Adipose tissue (tissue), 3 donors: Measurements from ENCODE around the gene ULBP2. TPM values are rescaled to one million over a fixed set of nuclear protein-coding genes. Genes with fewer than 3 reads are reported as not detected.

Experiments
- H3K27ac ChIP-seq: one replicate; pipeline ENCODE4 v1.5.1; 2013; ENCODE audit warnings: low read depth, low read length
- WGBS, 3 donors: extraction: QIAGEN DNeasy Blood & Tissue Kit; methylation state at CpG; one replicate each; pipeline ENCODE4 v1.1.7; 2013; 5-methylcytosine and 5-hydroxymethylcytosine counted together
- polyA plus RNA-seq, 3 donors: library from polyadenylated mRNA; stranded (reverse); fragments of 200-250 nt; gene quantifications; one replicate each; pipeline ENCODE4 v1.2.3, GENCODE V29; 2013
- donor health status: healthy with polysubstance abuse.
- donor health status: Bipolar disorder and iron deficiency.
- donor health status: healthy.

The ULBP2 gene
- 1 to 10 TPM in 1 of 3 donors, under 1 TPM in 1, not detected in 1; 0.36 to 1.6 TPM for polyA plus RNA-seq

GRCh38 chr6:149941583-149942460, at the start of gene ULBP2:
ULBP2 (plus strand) TSS chr6:149942014; CDS start chr6:149942073, 59 bp downstream.
- no peak within 1 kb of the TSS for H3K27ac ChIP-seq
- 1 to 2% (median 1%) methylated on average over 61 to 62 of the region's 62 CpGs for WGBS, 3 donors

GRCh38 chr6:149895048-149895590, 46.7 kb upstream of the ULBP2 start:
- 32 to 43% (median 35%) methylated on average over 7 of the region's 7 CpGs for WGBS, 3 donors
- no peak overlapping the region for H3K27ac ChIP-seq

GRCh38 chr6:149895833-149896271, 46.0 kb upstream of the ULBP2 start:
- WGBS, 3 donors, result 28 to 66% (median 39%) methylated on average over 5 of the region's 5 CpGs
- no peak overlapping the region for H3K27ac ChIP-seq

GRCh38 chr6:149896491-149896890, 45.3 kb upstream of the ULBP2 start:
- 78 to 93% (median 88%) methylated on average over 3 of the region's 3 CpGs for WGBS, 3 donors
- H3K27ac ChIP-seq, result no peak overlapping the region

GRCh38 chr6:149897015-149897697, 44.7 kb upstream of the ULBP2 start:
- WGBS, 3 donors, result 41 to 72% (median 49%) methylated on average over 13 of the region's 13 CpGs
- no peak overlapping the region for H3K27ac ChIP-seq

- H3K27ac ChIP-seq, result no peak within 1 kb of the TSS
- WGBS, 3 donors, result 76 to 83% (median 77%) methylated on average over 17 of the region's 17 CpGs
These were observed 43.7 kb upstream of the ULBP2 start, which contains the start of gene RAET1E for GRCh38 chr6:149897855-149898744. RAET1E (minus strand) TSS chr6:149898113; CDS start chr6:149890901, 7,212 bp downstream.

- WGBS, 3 donors, result 91 to 96% (median 95%) methylated on average over 9 of the region's 9 CpGs
- no peak overlapping the region for H3K27ac ChIP-seq
These were observed 42.8 kb upstream of the ULBP2 start for GRCh38 chr6:149898966-149899365.

- H3K27ac ChIP-seq, result no peak overlapping the region
- 89 to 91% (median 90%) methylated on average over 6 of the region's 6 CpGs for WGBS, 3 donors
These were observed 42.3 kb upstream of the ULBP2 start for GRCh38 chr6:149899486-149899885.

- no peak overlapping the region for H3K27ac ChIP-seq
- WGBS, 3 donors, result 87 to 89% (median 89%) methylated on average over 7 of the region's 7 CpGs
These were observed 41.7 kb upstream of the ULBP2 start for GRCh38 chr6:149899926-149900619.

- H3K27ac ChIP-seq, result no peak overlapping the region
- 85 to 88% (median 87%) methylated on average over 11 of the region's 11 CpGs for WGBS, 3 donors
These were observed 41.0 kb upstream of the ULBP2 start for GRCh38 chr6:149900620-149901443.

GRCh38 chr6:149901444-149902140, 40.2 kb upstream of the ULBP2 start:
- WGBS, 3 donors, result 83 to 87% (median 86%) methylated on average over 6 of the region's 6 CpGs
- no peak overlapping the region for H3K27ac ChIP-seq

GRCh38 chr6:149903938-149904611, 37.7 kb upstream of the ULBP2 start:
- no peak overlapping the region for H3K27ac ChIP-seq
- 70 to 80% (median 76%) methylated on average over 5 of the region's 5 CpGs for WGBS, 3 donors

- H3K27ac ChIP-seq, result no peak overlapping the region
- WGBS, 3 donors, result 78 to 88% (median 87%) methylated on average over 13 of the region's 13 CpGs
These were observed 37.0 kb upstream of the ULBP2 start for GRCh38 chr6:149904661-149905370.

GRCh38 chr6:149905371-149905910, 36.4 kb upstream of the ULBP2 start:
- no peak overlapping the region for H3K27ac ChIP-seq
- WGBS, 3 donors, result 90 to 92% (median 91%) methylated on average over 14 to 18 of the region's 18 CpGs

GRCh38 chr6:149905911-149906371, 35.9 kb upstream of the ULBP2 start:
- WGBS, 3 donors, result 64 to 77% (median 72%) methylated on average over 6 of the region's 6 CpGs
- no peak overlapping the region for H3K27ac ChIP-seq
